Measurements from ENCODE around the gene NPM1. TPM values are rescaled to one million over a fixed set of nuclear protein-coding genes. Genes with fewer than 3 reads are reported as not detected.

The NPM1 gene
- total and polyA plus RNA-seq, 4 donors: 133 to 959 (median 363) TPM

DNA sequence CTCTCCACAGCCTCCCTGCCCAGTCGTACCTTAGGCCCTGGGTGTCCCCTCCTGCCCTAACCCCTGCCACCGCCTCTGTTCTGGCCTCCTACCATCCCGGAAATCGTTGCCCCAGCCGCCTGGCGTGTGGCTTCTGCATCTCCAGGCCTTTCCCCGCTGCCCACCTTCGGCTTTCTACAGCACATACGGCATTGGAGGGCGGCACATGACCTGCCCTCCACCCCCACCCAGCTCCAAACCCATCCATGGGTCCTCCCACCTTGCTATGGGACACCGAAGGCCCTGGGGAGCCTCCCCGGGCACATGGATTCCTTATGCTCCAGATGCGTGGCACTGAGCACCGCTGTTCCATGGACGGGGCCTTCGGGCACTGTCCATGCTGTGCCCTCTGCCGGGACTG, 63.8 kb downstream of the NPM1 start (continued):
- TF ChIP-seq, protein P1, sequence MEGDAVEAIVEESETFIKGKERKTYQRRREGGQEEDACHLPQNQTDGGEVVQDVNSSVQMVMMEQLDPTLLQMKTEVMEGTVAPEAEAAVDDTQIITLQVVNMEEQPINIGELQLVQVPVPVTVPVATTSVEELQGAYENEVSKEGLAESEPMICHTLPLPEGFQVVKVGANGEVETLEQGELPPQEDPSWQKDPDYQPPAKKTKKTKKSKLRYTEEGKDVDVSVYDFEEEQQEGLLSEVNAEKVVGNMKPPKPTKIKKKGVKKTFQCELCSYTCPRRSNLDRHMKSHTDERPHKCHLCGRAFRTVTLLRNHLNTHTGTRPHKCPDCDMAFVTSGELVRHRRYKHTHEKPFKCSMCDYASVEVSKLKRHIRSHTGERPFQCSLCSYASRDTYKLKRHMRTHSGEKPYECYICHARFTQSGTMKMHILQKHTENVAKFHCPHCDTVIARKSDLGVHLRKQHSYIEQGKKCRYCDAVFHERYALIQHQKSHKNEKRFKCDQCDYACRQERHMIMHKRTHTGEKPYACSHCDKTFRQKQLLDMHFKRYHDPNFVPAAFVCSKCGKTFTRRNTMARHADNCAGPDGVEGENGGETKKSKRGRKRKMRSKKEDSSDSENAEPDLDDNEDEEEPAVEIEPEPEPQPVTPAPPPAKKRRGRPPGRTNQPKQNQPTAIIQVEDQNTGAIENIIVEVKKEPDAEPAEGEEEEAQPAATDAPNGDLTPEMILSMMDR (IDR thresholded peaks at IDR 0.05; ENCODE audit: low read depth, low read length, missing input control): no peak
- TF ChIP-seq EGR1 (IDR thresholded peaks at IDR 0.05; ENCODE audit: low read depth in 2 of 2): no peak
- no peak for TF ChIP-seq HNF4G (IDR thresholded peaks at IDR 0.05)

DNA sequence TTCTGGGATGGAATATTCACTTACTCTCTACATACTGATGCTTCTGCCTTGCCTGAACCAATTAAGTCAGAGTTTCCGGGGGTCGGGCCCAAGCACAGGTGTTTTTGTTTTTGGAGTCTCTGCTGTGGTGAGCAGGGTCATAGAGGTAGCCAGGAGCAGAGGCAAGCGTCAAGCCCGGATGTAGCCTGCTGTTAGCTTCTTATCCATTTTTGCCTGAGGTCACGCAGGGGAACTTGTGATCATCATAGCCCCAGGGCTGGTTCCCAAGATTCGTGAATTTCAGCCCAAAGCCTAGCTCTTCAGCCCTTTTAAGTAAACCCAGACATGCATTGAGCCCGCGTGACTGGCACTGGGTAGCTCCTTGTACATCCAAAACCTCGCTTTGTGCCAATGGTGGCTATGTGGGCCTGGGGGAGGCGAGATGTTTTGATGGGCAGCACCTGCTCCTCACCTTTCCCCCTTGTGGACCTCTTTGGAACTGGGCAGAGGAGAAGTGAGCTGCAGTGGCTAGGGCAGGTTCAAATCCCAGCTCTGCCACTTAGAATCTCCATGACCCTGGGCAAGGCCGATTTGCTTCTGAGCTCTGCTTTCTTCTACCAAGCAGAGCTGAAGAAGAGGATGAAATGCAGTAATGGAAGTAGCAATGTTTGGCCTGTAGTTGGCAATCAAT, 65.5 kb downstream of the NPM1 start:
- Histone ChIP-seq H3K4me3 (ENCODE audit: low read depth in 1 of 3, low read length in 3 of 3) (no peak overlapping the region), H3K9ac (ENCODE audit: low read depth in 1 of 2, low read length in 2 of 2) (no peak overlapping the region), H3K4me1 (ENCODE audit: control insufficient read depth in 4 of 4, insufficient read depth in 4 of 4, low read length in 3 of 4) (peaks cover 0 to 3% (median 0%) of the 10 kb centered on the region in 4 donors), H3K9me3 (ENCODE audit: control insufficient read depth in 4 of 4, low read length in 3 of 4) (no peaks in the 10 kb centered on the region), H3K27ac (ENCODE audit: low read depth in 1 of 2, low read length in 2 of 2) (no peak overlapping the region), H3K27me3 (ENCODE audit: control insufficient read depth in 4 of 4, insufficient read depth in 4 of 4, low read length in 3 of 4) (no peaks in the 10 kb centered on the region), H3K36me3 (ENCODE audit: control insufficient read depth in 4 of 4, insufficient read depth in 3 of 4, low read depth in 1 of 4, low read length in 3 of 4) (no peaks in the 10 kb centered on the region)
- WGBS: 94% methylated on average over 11 of the region's 11 CpGs
- no peak for TF ChIP-seq NR2F2 (IDR thresholded peaks at IDR 0.05)
- TF ChIP-seq HNF4G (IDR thresholded peaks at IDR 0.05): no peak
- TF ChIP-seq TAF1 (conservative IDR thresholded peaks at IDR 0.05): no peak
- TF ChIP-seq JUND (IDR thresholded peaks at IDR 0.05): no peak
- no peak for TF ChIP-seq RAD21 (IDR thresholded peaks at IDR 0.05)
- TF ChIP-seq, protein P2, sequence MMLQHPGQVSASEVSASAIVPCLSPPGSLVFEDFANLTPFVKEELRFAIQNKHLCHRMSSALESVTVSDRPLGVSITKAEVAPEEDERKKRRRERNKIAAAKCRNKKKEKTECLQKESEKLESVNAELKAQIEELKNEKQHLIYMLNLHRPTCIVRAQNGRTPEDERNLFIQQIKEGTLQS (IDR thresholded peaks at IDR 0.05): no peak
- TF ChIP-seq, protein P3, sequence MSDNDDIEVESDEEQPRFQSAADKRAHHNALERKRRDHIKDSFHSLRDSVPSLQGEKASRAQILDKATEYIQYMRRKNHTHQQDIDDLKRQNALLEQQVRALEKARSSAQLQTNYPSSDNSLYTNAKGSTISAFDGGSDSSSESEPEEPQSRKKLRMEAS (IDR thresholded peaks at IDR 0.05): no peak
- TF ChIP-seq, protein P4, sequence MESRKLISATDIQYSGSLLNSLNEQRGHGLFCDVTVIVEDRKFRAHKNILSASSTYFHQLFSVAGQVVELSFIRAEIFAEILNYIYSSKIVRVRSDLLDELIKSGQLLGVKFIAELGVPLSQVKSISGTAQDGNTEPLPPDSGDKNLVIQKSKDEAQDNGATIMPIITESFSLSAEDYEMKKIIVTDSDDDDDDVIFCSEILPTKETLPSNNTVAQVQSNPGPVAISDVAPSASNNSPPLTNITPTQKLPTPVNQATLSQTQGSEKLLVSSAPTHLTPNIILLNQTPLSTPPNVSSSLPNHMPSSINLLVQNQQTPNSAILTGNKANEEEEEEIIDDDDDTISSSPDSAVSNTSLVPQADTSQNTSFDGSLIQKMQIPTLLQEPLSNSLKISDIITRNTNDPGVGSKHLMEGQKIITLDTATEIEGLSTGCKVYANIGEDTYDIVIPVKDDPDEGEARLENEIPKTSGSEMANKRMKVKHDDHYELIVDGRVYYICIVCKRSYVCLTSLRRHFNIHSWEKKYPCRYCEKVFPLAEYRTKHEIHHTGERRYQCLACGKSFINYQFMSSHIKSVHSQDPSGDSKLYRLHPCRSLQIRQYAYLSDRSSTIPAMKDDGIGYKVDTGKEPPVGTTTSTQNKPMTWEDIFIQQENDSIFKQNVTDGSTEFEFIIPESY (IDR thresholded peaks at IDR 0.05): no peak
- DNase-seq (ENCODE audit: low spot score): no peak

DNA sequence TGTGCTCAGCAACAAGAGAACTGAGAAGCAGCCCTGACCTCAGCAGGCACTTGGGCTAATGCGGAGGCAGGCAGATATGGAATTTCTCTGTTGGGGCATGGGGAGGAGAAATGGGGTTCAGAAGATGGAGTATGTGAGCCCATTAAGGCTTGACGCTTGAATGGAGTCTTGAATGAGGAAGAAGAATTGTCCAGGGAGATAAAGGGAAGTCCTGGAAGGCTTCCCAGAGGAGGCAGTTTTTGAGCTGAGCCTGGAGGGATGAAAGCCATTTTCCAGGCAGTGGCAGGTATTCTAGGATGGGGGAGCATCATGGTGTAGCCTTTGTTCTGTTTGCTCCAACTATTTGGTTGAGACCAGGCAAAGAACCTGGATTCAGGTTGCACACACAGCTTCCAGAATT, 66.3 kb downstream of the NPM1 start:
- 90% methylated on average over 2 of the region's 2 CpGs for WGBS
- H3K27me3 ChIP-seq (ENCODE audit: control insufficient read depth in 4 of 4, insufficient read depth in 4 of 4, low read length in 3 of 4): no peaks in the 10 kb centered on the region
- no peak for DNase-seq (ENCODE audit: low spot score)
- no peak overlapping the region for H3K4me3 ChIP-seq (ENCODE audit: low read depth in 1 of 3, low read length in 3 of 3)
- no peak overlapping the region for H3K9ac ChIP-seq (ENCODE audit: low read depth in 1 of 2, low read length in 2 of 2)
- H3K9me3 ChIP-seq (ENCODE audit: control insufficient read depth in 4 of 4, low read length in 3 of 4): no peaks in the 10 kb centered on the region
- no peaks in the 10 kb centered on the region for H3K36me3 ChIP-seq (ENCODE audit: control insufficient read depth in 4 of 4, insufficient read depth in 3 of 4, low read depth in 1 of 4, low read length in 3 of 4)
- H3K4me1 ChIP-seq (ENCODE audit: control insufficient read depth in 4 of 4, insufficient read depth in 4 of 4, low read length in 3 of 4): peaks cover 0 to 3% (median 0%) of the 10 kb centered on the region in 4 donors
- no peak overlapping the region for H3K27ac ChIP-seq (ENCODE audit: low read depth in 1 of 2, low read length in 2 of 2)
- TF ChIP-seq, protein P4 (IDR thresholded peaks at IDR 0.05): no peak
- no peak for TF ChIP-seq RXRA (IDR thresholded peaks at IDR 0.05)
- no peak for TF ChIP-seq SP1 (IDR thresholded peaks at IDR 0.05)
- TF ChIP-seq FOXA1 (IDR thresholded peaks at IDR 0.05): no peak
- no peak for TF ChIP-seq EGR1 (IDR thresholded peaks at IDR 0.05; ENCODE audit: low read depth in 2 of 2)
- no peak for TF ChIP-seq GABPA (IDR thresholded peaks at IDR 0.05 in 1 of 2, conservative IDR thresholded peaks at IDR 0.05 in 1 of 2)
- no peak for TF ChIP-seq YY1 (IDR thresholded peaks at IDR 0.05)
- TF ChIP-seq, protein P2 (IDR thresholded peaks at IDR 0.05): no peak
- no peak for TF ChIP-seq TAF1 (conservative IDR thresholded peaks at IDR 0.05)
- TF ChIP-seq JUND (IDR thresholded peaks at IDR 0.05): no peak
- no peak for TF ChIP-seq FOXA2 (IDR thresholded peaks at IDR 0.05)
- no peak for TF ChIP-seq NR2F2 (IDR thresholded peaks at IDR 0.05)
- TF ChIP-seq HNF4A (conservative IDR thresholded peaks at IDR 0.05): no peak
- TF ChIP-seq, protein P3 (IDR thresholded peaks at IDR 0.05): no peak
- TF ChIP-seq, protein P1 (IDR thresholded peaks at IDR 0.05; ENCODE audit: low read depth, low read length, missing input control): no peak
- no peak for TF ChIP-seq RAD21 (IDR thresholded peaks at IDR 0.05)
- no peak for TF ChIP-seq HNF4G (IDR thresholded peaks at IDR 0.05)

Measured in liver (tissue), 9 donors.